Frontal cortex (tissue), 4 donors: Measurements from ENCODE around the gene DIAPH1. TPM values are rescaled to one million over a fixed set of nuclear protein-coding genes. Genes with fewer than 3 reads are reported as not detected.
"Not testable (repeated sequence)": the region's sequence is repeated elsewhere in the genome, so short reads cannot be mapped to it uniquely, and the experiment has no call there.

Experiments used
- DNase-seq, 2 donors: peaks; one replicate each; pipeline ENCODE4 v3.0.0; 2012; ENCODE audit warnings: low spot score in 2 of 2
- FAIRE-seq: peaks from 2 replicates; lab custom pipeline; 2012; peaks lifted over from hg19 to GRCh38; lab: Jason Lieb, UNC
- total RNA-seq: library from RNA; depleted of rRNA; stranded (reverse); fragments of >200 nt; gene quantifications from one replicate; pipeline ENCODE4 v1.2.3, GENCODE V29; 2014
- donor health status: control.
- donor health status: control.
- donor health status: control.

The DIAPH1 gene
- total RNA-seq, 1 donor from 2014 or later: 22.4 TPM

- DNase-seq (no peak), FAIRE-seq (no peak)
These were observed 2.6 kb downstream of the DIAPH1 start for GRCh38 chr5:141615991-141616720.

- DNase-seq: no peak
- no peak for FAIRE-seq
These were observed 5.5 kb downstream of the DIAPH1 start for GRCh38 chr5:141613344-141613743.

GRCh38 chr5:141611289-141611688, 7.5 kb downstream of the DIAPH1 start:
- DNase-seq (no peak), FAIRE-seq (no peak)

GRCh38 chr5:141609921-141610320, 8.9 kb downstream of the DIAPH1 start:
- DNase-seq, FAIRE-seq: not testable (repeated sequence)

GRCh38 chr5:141609044-141609443, 9.8 kb downstream of the DIAPH1 start:
- FAIRE-seq (no peak), DNase-seq (no peak)

GRCh38 chr5:141608557-141608956, 10.2 kb downstream of the DIAPH1 start:
- FAIRE-seq (no peak), DNase-seq (no peak)

- FAIRE-seq (no peak), DNase-seq (no peak)
These were observed 10.8 kb downstream of the DIAPH1 start for GRCh38 chr5:141608046-141608445.

- DNase-seq (no peak), FAIRE-seq (no peak)
These were observed 13.1 kb downstream of the DIAPH1 start for GRCh38 chr5:141605523-141606277.

- no peak for DNase-seq
- FAIRE-seq: no peak
These were observed 14.7 kb downstream of the DIAPH1 start for GRCh38 chr5:141603923-141604717.

- no peak for DNase-seq
- FAIRE-seq: no peak
These were observed 16.2 kb downstream of the DIAPH1 start for GRCh38 chr5:141602606-141603005.

GRCh38 chr5:141598391-141599345, 20.1 kb downstream of the DIAPH1 start:
- FAIRE-seq: no peak

GRCh38 chr5:141597814-141598213, 21.0 kb downstream of the DIAPH1 start:
- DNase-seq: no peak
- FAIRE-seq: no peak

More at GRCh38 chr5:141598391-141599345, 20.1 kb downstream of the DIAPH1 start:
- no peak for DNase-seq

GRCh38 chr5:141597394-141597793, 21.4 kb downstream of the DIAPH1 start:
- no peak for DNase-seq

GRCh38 chr5:141596867-141597266, 21.9 kb downstream of the DIAPH1 start:
- no peak for FAIRE-seq
- DNase-seq: no peak

More at GRCh38 chr5:141597394-141597793, 21.4 kb downstream of the DIAPH1 start:
- FAIRE-seq: no peak

- FAIRE-seq: no peak
- no peak for DNase-seq
These were observed 28.7 kb downstream of the DIAPH1 start for GRCh38 chr5:141590127-141590526.

- DNase-seq (no peak), FAIRE-seq (no peak)
These were observed 32.6 kb downstream of the DIAPH1 start for GRCh38 chr5:141586246-141586645.

GRCh38 chr5:141585594-141585993, 33.2 kb downstream of the DIAPH1 start:
- no peak for DNase-seq
- FAIRE-seq: no peak

GRCh38 chr5:141574122-141574510, 44.7 kb downstream of the DIAPH1 start:
- DNase-seq (no peak), FAIRE-seq (no peak)

- FAIRE-seq: no peak
- no peak for DNase-seq
These were observed 45.2 kb downstream of the DIAPH1 start for GRCh38 chr5:141573489-141574121.
